ENCODE results near the gene CHST13. TPM values are rescaled to one million over a fixed set of nuclear protein-coding genes. Genes with fewer than 3 reads are reported as not detected.

CHST13 gene
- polyA plus RNA-seq, 3 donors: 16.6 to 41.8 (median 39.2) TPM

DNA sequence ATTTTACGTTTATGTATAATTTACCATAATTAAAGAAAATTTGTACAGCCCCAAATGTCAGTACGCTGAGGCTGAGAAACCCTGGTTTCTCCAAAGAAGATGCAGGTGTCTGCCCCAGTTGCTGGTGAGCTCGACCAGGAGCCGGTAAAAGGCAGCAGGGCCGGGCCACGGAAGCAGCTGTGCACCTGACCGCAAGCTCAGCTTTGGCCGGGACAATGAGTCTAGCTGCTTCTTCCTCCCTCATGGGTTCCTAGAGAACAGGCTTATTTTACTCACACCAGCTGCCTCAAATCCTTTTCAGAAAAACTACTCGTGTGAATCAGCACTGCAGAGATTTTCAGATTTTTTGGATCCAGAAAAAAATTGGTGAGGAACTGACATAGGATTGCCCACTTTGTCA is 30.2 kb upstream of the CHST13 start:
- H3K4me3 ChIP-seq (replicated peaks in 1 of 3; ENCODE audit: low read depth in 2 of 3, low read length in 3 of 3): no peak overlapping the region
- peaks cover 7 to 8% of the 10 kb centered on the region in 2 donors for H3K4me1 ChIP-seq (ENCODE audit: control insufficient read depth in 1 of 2, insufficient read depth in 2 of 2, low read length in 2 of 2)
- H3K9me3 ChIP-seq (replicated peaks in 1 of 2; ENCODE audit: control insufficient read depth in 1 of 2, insufficient read depth in 1 of 2, low read length in 2 of 2): no peaks in the 10 kb centered on the region
- H4K20me1 ChIP-seq (ENCODE audit: insufficient read depth, low read length): no peaks in the 10 kb centered on the region
- Mint-ChIP-seq H3K4me3 (no peak overlapping the region), H3K27ac (no peak overlapping the region), H3K9me3 (no peaks in the 10 kb centered on the region), H3K4me1 (peaks cover 14% of the 10 kb centered on the region), H3K27me3 (ENCODE audit: low read depth in 3 of 3) (peaks cover 2 to 8% (median 5%) of the 10 kb centered on the region in 3 donors), H3K36me3 (no peaks in the 10 kb centered on the region)
- TF ChIP-seq, protein P1, sequence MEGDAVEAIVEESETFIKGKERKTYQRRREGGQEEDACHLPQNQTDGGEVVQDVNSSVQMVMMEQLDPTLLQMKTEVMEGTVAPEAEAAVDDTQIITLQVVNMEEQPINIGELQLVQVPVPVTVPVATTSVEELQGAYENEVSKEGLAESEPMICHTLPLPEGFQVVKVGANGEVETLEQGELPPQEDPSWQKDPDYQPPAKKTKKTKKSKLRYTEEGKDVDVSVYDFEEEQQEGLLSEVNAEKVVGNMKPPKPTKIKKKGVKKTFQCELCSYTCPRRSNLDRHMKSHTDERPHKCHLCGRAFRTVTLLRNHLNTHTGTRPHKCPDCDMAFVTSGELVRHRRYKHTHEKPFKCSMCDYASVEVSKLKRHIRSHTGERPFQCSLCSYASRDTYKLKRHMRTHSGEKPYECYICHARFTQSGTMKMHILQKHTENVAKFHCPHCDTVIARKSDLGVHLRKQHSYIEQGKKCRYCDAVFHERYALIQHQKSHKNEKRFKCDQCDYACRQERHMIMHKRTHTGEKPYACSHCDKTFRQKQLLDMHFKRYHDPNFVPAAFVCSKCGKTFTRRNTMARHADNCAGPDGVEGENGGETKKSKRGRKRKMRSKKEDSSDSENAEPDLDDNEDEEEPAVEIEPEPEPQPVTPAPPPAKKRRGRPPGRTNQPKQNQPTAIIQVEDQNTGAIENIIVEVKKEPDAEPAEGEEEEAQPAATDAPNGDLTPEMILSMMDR (IDR thresholded peaks at IDR 0.05): no peak
- intact Hi-C loops (cut with micrococcal nuclease): no loop called here
- 75% methylated on average over 7 of the region's 9 CpGs for WGBS (ENCODE audit: insufficient coverage)
- H3K9ac ChIP-seq (ENCODE audit: insufficient read depth, low read length, poor library complexity, severe bottlenecking): no peak overlapping the region
- DNase-seq: no peak
- no peaks in the 10 kb centered on the region for H3K27me3 ChIP-seq (ENCODE audit: control insufficient read depth in 2 of 2, insufficient read depth in 2 of 2, low read length in 2 of 2)
- no peaks in the 10 kb centered on the region for H3K79me2 ChIP-seq (ENCODE audit: insufficient read depth, low read length)
- no peak overlapping the region for H3K4me2 ChIP-seq (replicated peaks; ENCODE audit: extremely low read depth, low read length, poor library complexity, severe bottlenecking)
- H3K36me3 ChIP-seq (replicated peaks in 1 of 2; ENCODE audit: control insufficient read depth in 1 of 2, insufficient read depth in 2 of 2, low read length in 2 of 2): no peaks in the 10 kb centered on the region
- no peak overlapping the region for H3K27ac ChIP-seq (ENCODE audit: low read depth in 1 of 2, low read length in 2 of 2)
- H2AFZ ChIP-seq (ENCODE audit: insufficient read depth, low read depth, low read length, poor library complexity, severe bottlenecking): no peak overlapping the region

DNA sequence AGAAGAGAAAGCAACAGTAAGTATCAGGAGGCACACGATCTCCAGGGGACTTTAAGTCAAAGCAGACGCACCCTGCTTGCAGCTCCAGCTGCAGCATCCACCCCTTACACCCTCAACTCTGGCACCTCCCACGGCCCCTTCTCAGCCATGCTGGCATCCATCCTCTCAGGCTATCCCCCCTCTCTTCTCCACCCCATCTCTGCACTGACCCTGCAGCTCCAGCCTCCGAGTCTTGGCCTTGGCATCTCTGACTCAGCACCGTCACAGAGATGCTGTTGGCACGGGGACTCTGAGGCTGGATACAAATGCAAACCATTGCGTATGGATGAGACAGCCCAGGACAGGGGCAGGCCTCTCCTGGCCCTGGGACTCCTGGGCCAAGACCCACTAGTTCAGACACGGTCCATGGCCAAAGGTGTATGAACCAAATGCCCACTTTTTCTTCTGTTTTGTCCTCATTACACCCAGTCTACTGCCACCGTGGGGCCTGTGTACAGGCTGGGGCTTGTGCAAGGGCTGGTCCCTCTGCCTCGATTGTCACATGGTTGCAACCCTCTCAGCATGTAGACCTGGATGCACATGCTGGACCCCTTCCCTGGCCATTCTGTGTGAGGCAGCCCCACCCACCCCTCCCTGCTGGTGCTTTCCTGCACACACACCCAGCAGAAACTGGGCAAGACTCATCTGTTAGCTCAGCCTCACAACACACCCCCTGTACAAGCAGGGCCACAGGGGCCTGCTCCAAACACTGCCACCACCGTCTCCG is 29.6 kb upstream of the CHST13 start:
- Histone ChIP-seq H3K9ac (ENCODE audit: insufficient read depth, low read length, poor library complexity, severe bottlenecking) (no peak overlapping the region), H3K4me3 (replicated peaks in 1 of 3; ENCODE audit: low read depth in 2 of 3, low read length in 3 of 3) (no peak overlapping the region), H3K9me3 (replicated peaks in 1 of 2; ENCODE audit: control insufficient read depth in 1 of 2, insufficient read depth in 1 of 2, low read length in 2 of 2) (no peaks in the 10 kb centered on the region), H2AFZ (ENCODE audit: insufficient read depth, low read depth, low read length, poor library complexity, severe bottlenecking) (no peak overlapping the region), H3K27ac (ENCODE audit: low read depth in 1 of 2, low read length in 2 of 2) (no peak overlapping the region), H3K4me2 (replicated peaks; ENCODE audit: extremely low read depth, low read length, poor library complexity, severe bottlenecking) (no peak overlapping the region), H3K36me3 (replicated peaks in 1 of 2; ENCODE audit: control insufficient read depth in 1 of 2, insufficient read depth in 2 of 2, low read length in 2 of 2) (no peaks in the 10 kb centered on the region), H3K27me3 (ENCODE audit: control insufficient read depth in 2 of 2, insufficient read depth in 2 of 2, low read length in 2 of 2) (no peaks in the 10 kb centered on the region), H3K79me2 (ENCODE audit: insufficient read depth, low read length) (no peaks in the 10 kb centered on the region), H4K20me1 (ENCODE audit: insufficient read depth, low read length) (no peaks in the 10 kb centered on the region), H3K4me1 (ENCODE audit: control insufficient read depth in 1 of 2, insufficient read depth in 2 of 2, low read length in 2 of 2) (peaks cover 7 to 8% of the 10 kb centered on the region in 2 donors)
- TF ChIP-seq, protein P1 (IDR thresholded peaks at IDR 0.05): no peak
- H3K27ac Mint-ChIP-seq: peak overlapping the region in 1 of 7 donors; percentile 36
- intact Hi-C loops (cut with micrococcal nuclease): no loop called here
- H3K4me3 Mint-ChIP-seq: no peak overlapping the region
- 88% methylated on average over 11 of the region's 12 CpGs for WGBS (ENCODE audit: insufficient coverage)
- no peaks in the 10 kb centered on the region for H3K36me3 Mint-ChIP-seq
- no peak for DNase-seq
- no peaks in the 10 kb centered on the region for H3K9me3 Mint-ChIP-seq
- peaks cover 2 to 6% (median 4%) of the 10 kb centered on the region in 3 donors for H3K27me3 Mint-ChIP-seq (ENCODE audit: low read depth in 3 of 3)
- H3K4me1 Mint-ChIP-seq: peaks cover 14% of the 10 kb centered on the region

Measured in CD14-positive monocyte (primary cell).